Lower leg skin (tissue), 3 donors: ENCODE results near the gene PIP5KL1.

Experiments used
- CTCF ChIP-seq, 3 donors: fragments of 450-650 bp; IDR thresholded peaks; one replicate each; pipeline ENCODE4 v1.5.1; 2016; ENCODE audit warnings: antibody characterized with exemption in 3 of 3, mild to moderate bottlenecking in 3 of 3, moderate library complexity in 2 of 3
- POLR2A ChIP-seq, 2 donors: fragments of 450-650 bp; IDR thresholded peaks; one replicate each; pipeline ENCODE4 v1.6.1; 2016 to 2017; ENCODE audit warnings: antibody characterized with exemption in 2 of 2, mild to moderate bottlenecking in 1 of 2, moderate library complexity in 1 of 2

- no peak for TF ChIP-seq CTCF (IDR thresholded peaks at IDR 0.05)
- no peak for TF ChIP-seq POLR2A (IDR thresholded peaks at IDR 0.05)
Measured at GRCh38 chr9:127876764-127877562, 53.6 kb downstream of the PIP5KL1 start.
